Neural crest cell (in vitro differentiated cells): ENCODE measurements around the gene HES6. TPM values are rescaled to one million over a fixed set of nuclear protein-coding genes. Genes with fewer than 3 reads are reported as not detected.
A peak's percentile ranks its signal among the peaks of the same experiment; 100 is the strongest.

Experiments
- DNase-seq: peaks from one replicate; pipeline ENCODE4 v3.0.0; 2021; ENCODE audit warnings: low read depth, mixed read lengths, low spot score
- H3K27ac Mint-ChIP-seq: one replicate; pipeline ENCODE4 v1.8.0; 2021; ENCODE audit warnings: mild to moderate bottlenecking, mixed read lengths; ENCODE audit not compliant: unreplicated experiment
- H3K27me3 Mint-ChIP-seq: 2 replicates; pipeline ENCODE4 v1.8.0; 2021; ENCODE audit warnings: low read depth, mild to moderate bottlenecking, mixed read lengths
- H3K36me3 Mint-ChIP-seq: 2 replicates; pipeline ENCODE4 v1.8.0; 2021; ENCODE audit warnings: low read depth, mild to moderate bottlenecking, mixed read lengths
- H3K4me1 Mint-ChIP-seq: 2 replicates; pipeline ENCODE4 v1.8.0; 2021; ENCODE audit warnings: mixed read lengths
- H3K4me3 Mint-ChIP-seq: one replicate; pipeline ENCODE4 v1.8.0; 2021; ENCODE audit warnings: mild to moderate bottlenecking, mixed read lengths
- H3K9me3 Mint-ChIP-seq: 2 replicates; pipeline ENCODE4 v1.8.0; 2021; ENCODE audit warnings: mixed read lengths
- total RNA-seq: library from RNA; stranded (reverse); gene quantifications from 2 replicates; pipeline ENCODE4 v1.2.1, GENCODE V29; 2021
- TF ChIP-seq, protein P1 (sequence below): fragments of 200-600 bp; sonication (generic); conservative IDR thresholded peaks from 2 replicates; pipeline ENCODE4 v1.5.0; 2021; ENCODE audit warnings: antibody characterized with exemption, mild to moderate bottlenecking

HES6 gene
- total RNA-seq, 1 donor from 2014 or later: 152 TPM

DNA sequence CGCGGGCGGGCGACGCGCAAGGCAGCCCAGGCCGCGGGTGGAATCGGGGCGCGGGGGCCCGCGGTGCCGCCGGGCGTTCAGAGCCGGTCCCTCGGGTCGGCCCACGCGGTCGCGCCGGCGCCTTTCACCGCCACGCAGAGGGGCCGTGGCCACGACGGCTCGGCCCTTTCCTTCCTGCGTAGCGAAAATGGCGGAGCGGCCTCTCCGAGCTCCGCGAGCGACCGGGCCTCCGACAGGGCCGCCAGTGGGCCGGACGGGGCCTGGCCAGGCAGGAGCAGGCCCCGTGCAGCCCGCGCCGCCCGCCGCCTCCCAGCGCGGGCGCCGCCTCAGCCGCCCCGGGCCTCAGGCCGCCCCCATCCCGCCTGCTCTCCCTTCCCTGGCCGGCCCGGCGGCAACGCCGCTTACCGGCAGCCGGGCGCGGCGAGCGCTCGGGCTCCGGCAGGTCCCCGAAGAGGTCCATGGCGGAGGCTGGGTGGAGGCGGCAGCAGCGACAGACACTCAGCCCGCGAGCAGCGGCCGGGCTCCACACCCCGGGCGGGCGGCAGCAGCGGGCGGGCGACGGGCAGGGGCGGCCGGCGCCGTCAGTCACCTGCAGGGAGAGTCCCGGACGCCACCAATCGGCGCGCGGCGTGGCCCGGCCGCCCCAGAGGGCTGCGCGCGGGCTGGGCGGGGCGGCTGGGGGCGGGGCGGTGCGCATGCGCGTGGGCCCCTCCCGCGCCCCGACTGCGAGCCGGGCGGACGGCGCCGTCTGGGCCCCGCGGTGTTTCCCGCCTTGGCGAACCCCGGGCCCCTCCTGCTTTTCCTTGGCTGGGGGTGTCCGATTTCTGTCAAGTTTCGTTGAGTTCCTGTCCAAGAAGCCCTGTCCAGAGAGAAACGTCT lies 36.5 kb downstream of the HES6 start, which contains the start of gene ILKAP:
Gene ILKAP (minus strand): TSS at position 602 of the 879 bp plus-strand sequence. CDS start 142 bp downstream, at position 460.
- DNase-seq: peak; percentile 75
- TF ChIP-seq, protein P1, sequence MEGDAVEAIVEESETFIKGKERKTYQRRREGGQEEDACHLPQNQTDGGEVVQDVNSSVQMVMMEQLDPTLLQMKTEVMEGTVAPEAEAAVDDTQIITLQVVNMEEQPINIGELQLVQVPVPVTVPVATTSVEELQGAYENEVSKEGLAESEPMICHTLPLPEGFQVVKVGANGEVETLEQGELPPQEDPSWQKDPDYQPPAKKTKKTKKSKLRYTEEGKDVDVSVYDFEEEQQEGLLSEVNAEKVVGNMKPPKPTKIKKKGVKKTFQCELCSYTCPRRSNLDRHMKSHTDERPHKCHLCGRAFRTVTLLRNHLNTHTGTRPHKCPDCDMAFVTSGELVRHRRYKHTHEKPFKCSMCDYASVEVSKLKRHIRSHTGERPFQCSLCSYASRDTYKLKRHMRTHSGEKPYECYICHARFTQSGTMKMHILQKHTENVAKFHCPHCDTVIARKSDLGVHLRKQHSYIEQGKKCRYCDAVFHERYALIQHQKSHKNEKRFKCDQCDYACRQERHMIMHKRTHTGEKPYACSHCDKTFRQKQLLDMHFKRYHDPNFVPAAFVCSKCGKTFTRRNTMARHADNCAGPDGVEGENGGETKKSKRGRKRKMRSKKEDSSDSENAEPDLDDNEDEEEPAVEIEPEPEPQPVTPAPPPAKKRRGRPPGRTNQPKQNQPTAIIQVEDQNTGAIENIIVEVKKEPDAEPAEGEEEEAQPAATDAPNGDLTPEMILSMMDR: no peak
- Mint-ChIP-seq H3K27me3 (peaks cover 7% of the 10 kb centered on the region), H3K9me3 (peaks cover 9% of the 10 kb centered on the region), H3K27ac (peak within 1 kb of the TSS; percentile 93), H3K36me3 (peaks cover 13% of the 10 kb centered on the region), H3K4me1 (peaks cover 41% of the 10 kb centered on the region), H3K4me3 (peak within 1 kb of the TSS; percentile 94)

DNA sequence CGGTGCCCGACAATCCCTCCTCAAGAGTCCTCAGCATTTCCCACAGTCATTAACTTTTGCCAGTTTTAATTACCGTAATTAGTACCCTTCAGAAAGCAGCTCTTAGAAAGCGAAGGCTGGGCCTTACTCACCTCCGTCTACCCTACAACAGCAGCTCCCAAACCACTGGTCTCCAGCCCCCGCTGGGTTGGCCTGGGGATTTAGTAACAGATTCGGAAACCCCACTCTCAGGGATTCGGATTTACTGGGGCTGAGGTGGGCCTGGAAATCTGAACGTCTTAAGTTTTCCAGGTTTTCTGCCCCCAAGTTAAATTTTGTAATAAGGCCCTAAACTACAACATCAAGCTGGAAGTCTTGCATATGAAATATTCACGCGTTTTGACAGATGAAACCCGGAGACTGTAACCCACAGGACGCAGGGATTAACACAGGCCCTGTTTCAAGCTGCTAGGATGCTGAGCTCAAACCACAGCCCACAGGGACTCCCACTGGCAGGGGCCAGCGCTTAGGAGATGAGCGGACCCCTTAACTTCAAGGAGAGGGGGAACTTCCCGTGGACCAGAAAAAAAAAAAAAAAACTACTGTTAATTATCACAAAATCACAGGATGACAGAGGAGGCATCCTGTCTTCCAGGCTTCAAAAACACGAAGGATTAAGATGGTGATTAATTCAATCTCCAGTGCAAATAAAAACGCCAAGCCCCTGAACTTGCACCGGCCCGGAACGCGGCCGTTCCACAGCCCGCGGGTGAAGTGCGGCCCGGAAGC lies 37.3 kb downstream of the HES6 start:
- Mint-ChIP-seq H3K27ac (peak overlapping the region; percentile 85), H3K27me3 (peaks cover 7% of the 10 kb centered on the region), H3K4me1 (peaks cover 41% of the 10 kb centered on the region), H3K9me3 (peaks cover 9% of the 10 kb centered on the region), H3K36me3 (peaks cover 13% of the 10 kb centered on the region), H3K4me3 (peak overlapping the region; percentile 94)
- TF ChIP-seq, protein P1: no peak
- no peak for DNase-seq

DNA sequence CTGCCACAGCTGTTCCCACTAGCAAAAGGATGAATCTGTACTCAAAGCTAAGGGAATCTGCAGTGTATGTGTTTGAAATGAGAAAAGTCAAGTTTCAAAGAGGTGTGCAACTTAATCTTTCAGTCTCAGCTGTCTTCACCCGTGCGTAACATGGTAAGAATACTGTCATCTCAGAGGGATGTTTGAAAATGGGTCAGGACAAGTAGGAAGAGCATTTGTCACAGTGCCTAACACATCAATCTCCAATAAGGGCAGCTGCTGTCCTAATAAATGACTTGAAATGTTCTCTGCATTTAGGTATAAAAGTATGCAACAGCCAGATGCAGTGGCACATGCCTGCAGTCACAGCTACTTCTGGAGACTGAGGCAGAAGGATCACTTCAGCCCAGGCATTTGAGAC lies 49.4 kb downstream of the HES6 start:
- no peak overlapping the region for H3K27ac Mint-ChIP-seq
- no peak overlapping the region for H3K4me3 Mint-ChIP-seq
- no peaks in the 10 kb centered on the region for H3K27me3 Mint-ChIP-seq
- TF ChIP-seq, protein P1: no peak
- peaks cover 16% of the 10 kb centered on the region for H3K36me3 Mint-ChIP-seq
- no peaks in the 10 kb centered on the region for H3K9me3 Mint-ChIP-seq
- H3K4me1 Mint-ChIP-seq: peaks cover 19% of the 10 kb centered on the region
- no peak for DNase-seq

Other genes with a start within 250 kb of the HES6 start
- gene SCLY, start 179.0 kb downstream of the HES6 start, total RNA-seq: 46.1 and 49.8 TPM in 2 replicates
- gene ESPNL, start 139.7 kb downstream of the HES6 start, total RNA-seq: 0.16 and 0.40 TPM in 2 replicates
- 0.23 and 0.25 TPM in 2 replicates for gene KLHL30, start 101.4 kb downstream of the HES6 start, total RNA-seq
- 2.6 and 2.8 TPM in 2 replicates for gene ERFE, start 81.1 kb downstream of the HES6 start, total RNA-seq
- 63.2 and 65.8 TPM in 2 replicates for gene ILKAP, start 36.3 kb downstream of the HES6 start, total RNA-seq
- gene PER2, start 48.6 kb upstream of the HES6 start, total RNA-seq: 8.6 TPM in 2 replicates
- 19.3 and 20.7 TPM in 2 replicates for gene TRAF3IP1, start 80.5 kb upstream of the HES6 start, total RNA-seq
- 37.5 and 39.9 TPM in 2 replicates for gene ASB1, start 186.9 kb upstream of the HES6 start, total RNA-seq